ENCODE data around the gene DPEP1. TPM values are rescaled to one million over a fixed set of nuclear protein-coding genes. Genes with fewer than 3 reads are reported as not detected.
A peak's percentile ranks its signal among the peaks of the same experiment; 100 is the strongest.

DPEP1 gene
- total RNA-seq, 3 donors from 2014 or later (not counting 1 experiment from before 2014, with no cell fraction given), result not detected

DNA sequence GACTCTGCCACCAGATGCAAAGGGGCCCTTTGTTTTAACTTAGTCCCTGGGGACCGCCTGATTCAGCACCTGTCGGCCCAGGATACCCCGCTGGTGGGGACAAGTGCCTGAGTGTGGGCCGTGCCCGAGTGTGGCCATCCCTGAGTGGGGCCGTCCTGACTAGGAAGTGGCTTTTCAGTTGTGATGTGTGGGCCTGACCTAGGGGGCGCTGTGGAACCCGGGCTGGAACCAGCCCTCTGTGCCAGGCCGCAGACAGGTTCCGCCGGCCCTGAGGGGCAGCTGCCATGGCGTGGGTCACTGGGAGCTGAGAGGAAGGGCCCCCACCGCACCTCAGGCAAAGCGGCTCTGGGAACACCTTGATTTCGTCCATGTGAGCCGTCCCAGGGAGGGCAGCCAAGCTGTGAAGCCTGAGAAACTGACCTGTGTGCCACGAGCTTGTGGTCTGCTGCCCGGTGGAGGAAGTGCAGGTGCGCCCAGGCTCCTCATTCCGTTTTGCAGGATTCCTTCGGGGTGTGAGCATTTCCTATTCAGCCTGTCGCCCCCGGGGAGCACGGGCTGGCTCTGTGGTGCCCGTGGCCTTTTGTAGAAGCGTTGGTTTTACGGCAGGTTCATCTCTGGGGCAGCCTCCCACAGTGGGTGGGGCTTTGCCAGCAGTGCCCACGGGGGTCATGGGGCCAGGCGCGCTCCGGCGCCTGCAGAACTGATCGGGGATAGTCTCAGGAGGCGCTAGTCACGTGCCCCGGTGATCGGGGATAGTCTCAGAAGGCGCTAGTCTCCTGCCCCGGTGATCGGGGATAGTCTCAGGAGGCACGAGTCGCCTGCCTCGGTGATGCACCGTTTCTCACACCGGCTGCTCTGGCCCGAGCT is 47.7 kb upstream of the DPEP1 start:
- DNase-seq (peak in 1 of 2 donors; percentile 62), ATAC-seq (peak; percentile 56 to 64 (median 63))
- no peak overlapping the region for H3K4me3 ChIP-seq (ENCODE audit: low read length)
- no peaks in the 10 kb centered on the region for H3K27me3 ChIP-seq (ENCODE audit: control insufficient read depth, insufficient read depth, low read length)
- Mint-ChIP-seq H3K27ac (peak overlapping the region in 1 of 2 donors; percentile 77), H3K9me3 (no peaks in the 10 kb centered on the region), H3K4me3 (peak overlapping the region; percentile 72), H3K36me3 (peaks cover 11% of the 10 kb centered on the region), H3K4me1 (peaks cover 27 to 32% of the 10 kb centered on the region in 2 donors), H3K27me3 (ENCODE audit: low read depth in 2 of 2) (no peaks in the 10 kb centered on the region)
- TF ChIP-seq, protein P1, sequence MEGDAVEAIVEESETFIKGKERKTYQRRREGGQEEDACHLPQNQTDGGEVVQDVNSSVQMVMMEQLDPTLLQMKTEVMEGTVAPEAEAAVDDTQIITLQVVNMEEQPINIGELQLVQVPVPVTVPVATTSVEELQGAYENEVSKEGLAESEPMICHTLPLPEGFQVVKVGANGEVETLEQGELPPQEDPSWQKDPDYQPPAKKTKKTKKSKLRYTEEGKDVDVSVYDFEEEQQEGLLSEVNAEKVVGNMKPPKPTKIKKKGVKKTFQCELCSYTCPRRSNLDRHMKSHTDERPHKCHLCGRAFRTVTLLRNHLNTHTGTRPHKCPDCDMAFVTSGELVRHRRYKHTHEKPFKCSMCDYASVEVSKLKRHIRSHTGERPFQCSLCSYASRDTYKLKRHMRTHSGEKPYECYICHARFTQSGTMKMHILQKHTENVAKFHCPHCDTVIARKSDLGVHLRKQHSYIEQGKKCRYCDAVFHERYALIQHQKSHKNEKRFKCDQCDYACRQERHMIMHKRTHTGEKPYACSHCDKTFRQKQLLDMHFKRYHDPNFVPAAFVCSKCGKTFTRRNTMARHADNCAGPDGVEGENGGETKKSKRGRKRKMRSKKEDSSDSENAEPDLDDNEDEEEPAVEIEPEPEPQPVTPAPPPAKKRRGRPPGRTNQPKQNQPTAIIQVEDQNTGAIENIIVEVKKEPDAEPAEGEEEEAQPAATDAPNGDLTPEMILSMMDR (IDR thresholded peaks at IDR 0.05), result peak; percentile 20
- no peak overlapping the region for H3K27ac ChIP-seq (ENCODE audit: low read length)
- H3K36me3 ChIP-seq (ENCODE audit: control insufficient read depth, insufficient read depth, low read length), result peaks cover 37% of the 10 kb centered on the region
- WGBS (ENCODE audit: insufficient coverage), result 4% methylated on average over 46 of the region's 46 CpGs
- H3K9me3 ChIP-seq (ENCODE audit: control insufficient read depth, insufficient read depth, low read length), result no peaks in the 10 kb centered on the region
- intact Hi-C loops (cut with micrococcal nuclease), result loop anchor here (10.0 kb wide), 1 partner anchor 89 kb away; the partner anchor contains the start of genes CHMP1A and SPATA33
- H3K4me1 ChIP-seq (ENCODE audit: control insufficient read depth, insufficient read depth, low read length), result peaks cover 34% of the 10 kb centered on the region

DNA sequence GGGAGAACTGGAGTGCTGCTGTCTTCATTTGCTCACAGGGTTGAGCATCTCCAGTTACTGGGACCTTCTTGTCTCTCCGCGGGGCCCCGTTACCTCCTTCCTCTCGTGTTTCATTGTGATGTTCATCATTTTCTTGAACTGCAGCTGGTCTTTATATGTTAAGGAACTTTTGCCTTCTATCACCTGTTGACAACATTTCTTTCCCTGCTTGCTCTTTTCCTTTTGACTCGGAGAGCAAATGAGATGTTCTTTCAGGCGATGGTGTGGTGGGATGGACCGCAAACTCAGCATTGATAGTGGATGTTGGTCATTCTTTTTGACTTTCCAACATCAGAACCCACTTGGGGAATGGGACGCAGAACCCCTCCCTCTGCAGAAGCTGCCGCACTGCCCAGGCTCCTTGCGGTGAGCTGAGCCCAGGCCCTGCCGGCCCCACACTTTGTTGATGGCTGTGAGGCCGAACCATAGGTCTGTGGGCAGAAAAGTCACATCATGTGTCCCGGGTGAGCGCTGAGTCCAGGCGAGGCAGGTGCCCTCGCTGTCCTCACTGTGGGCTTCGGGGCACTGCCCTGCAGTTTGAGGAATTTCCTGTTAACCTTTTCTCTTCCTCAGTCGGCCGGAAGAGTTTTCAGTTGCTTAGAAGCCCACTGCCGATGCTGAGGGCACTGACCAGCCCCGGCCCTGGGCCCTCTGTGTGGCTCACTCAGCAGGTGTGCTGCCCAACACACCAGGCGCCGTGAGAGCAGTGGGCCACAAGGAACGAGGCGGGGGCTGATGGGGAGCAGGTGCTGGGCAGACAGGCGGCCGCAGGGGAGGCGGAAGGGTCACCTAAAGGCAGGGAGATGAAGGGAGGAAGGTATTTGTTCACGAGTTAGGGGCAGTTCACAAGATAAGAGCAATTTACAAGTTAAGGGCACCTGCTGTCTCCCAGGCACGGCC is 45.5 kb upstream of the DPEP1 start:
- Histone ChIP-seq H3K9me3 (ENCODE audit: control insufficient read depth, insufficient read depth, low read length) (no peaks in the 10 kb centered on the region), H3K4me1 (ENCODE audit: control insufficient read depth, insufficient read depth, low read length) (peaks cover 24% of the 10 kb centered on the region), H3K36me3 (ENCODE audit: control insufficient read depth, insufficient read depth, low read length) (peaks cover 20% of the 10 kb centered on the region), H3K27me3 (ENCODE audit: control insufficient read depth, insufficient read depth, low read length) (no peaks in the 10 kb centered on the region), H3K4me3 (ENCODE audit: low read length) (no peak overlapping the region), H3K27ac (ENCODE audit: low read length) (no peak overlapping the region)
- DNase-seq, result no peak
- H3K4me1 Mint-ChIP-seq, result peaks cover 10 to 30% of the 10 kb centered on the region in 2 donors
- no peak overlapping the region for H3K27ac Mint-ChIP-seq
- TF ChIP-seq, protein P1 (IDR thresholded peaks at IDR 0.05), result no peak
- peaks cover 12% of the 10 kb centered on the region in 2 donors for H3K27me3 Mint-ChIP-seq (ENCODE audit: low read depth in 2 of 2)
- H3K36me3 Mint-ChIP-seq, result peaks cover 1% of the 10 kb centered on the region
- WGBS (ENCODE audit: insufficient coverage), result 92% methylated on average over 27 of the region's 30 CpGs
- H3K9me3 Mint-ChIP-seq, result no peaks in the 10 kb centered on the region
- intact Hi-C loops (cut with micrococcal nuclease), result loop anchor here (10.0 kb wide), 1 partner anchor 87 kb away; the partner anchor contains the start of genes CHMP1A and SPATA33
- no peak for ATAC-seq
- H3K4me3 Mint-ChIP-seq, result no peak overlapping the region

DNA sequence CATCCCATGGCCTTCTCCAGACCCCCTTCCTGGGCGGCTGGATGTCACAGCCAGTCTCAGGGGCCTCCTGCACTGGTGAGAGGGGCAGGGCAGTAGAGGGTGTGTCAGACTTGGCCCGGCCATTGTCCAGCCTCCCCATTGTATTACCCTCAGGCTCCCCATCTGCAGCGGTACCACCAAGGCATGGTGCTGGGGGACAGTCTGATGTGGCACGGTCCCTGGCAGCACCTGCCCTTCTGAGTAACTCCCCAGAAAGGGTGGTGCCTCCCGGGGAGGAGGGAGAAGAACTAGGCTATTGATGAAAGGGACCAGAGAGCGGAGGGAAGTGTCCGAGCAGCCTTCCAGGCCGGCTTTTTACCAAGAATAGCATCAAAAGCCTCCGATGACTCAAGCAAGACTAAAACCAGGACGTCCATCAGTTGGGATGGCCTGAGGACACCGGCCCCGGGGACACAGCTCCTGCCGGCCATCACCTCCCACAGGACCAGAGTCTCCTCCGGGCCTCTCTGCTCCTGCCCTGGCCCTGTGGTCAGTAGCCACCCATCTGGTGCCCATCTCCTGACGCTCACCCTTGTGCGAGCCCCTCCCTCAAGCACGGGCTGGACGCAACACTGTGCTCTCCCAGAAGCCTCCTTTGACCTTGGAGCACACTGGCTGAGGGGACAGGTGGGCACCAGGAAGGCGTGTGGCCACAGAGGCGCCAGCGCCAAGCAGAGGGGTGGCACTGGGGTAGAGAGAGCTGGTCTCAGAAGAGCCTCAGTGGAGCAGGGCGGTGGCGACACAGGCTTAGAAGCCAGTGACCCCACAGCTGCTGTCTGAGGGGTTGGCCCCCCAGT is 43.7 kb upstream of the DPEP1 start:
- no peaks in the 10 kb centered on the region for H3K36me3 Mint-ChIP-seq
- H3K9me3 Mint-ChIP-seq, result no peaks in the 10 kb centered on the region
- DNase-seq (no peak), ATAC-seq (no peak)
- H3K36me3 ChIP-seq (ENCODE audit: control insufficient read depth, insufficient read depth, low read length), result peaks cover 2% of the 10 kb centered on the region
- H3K4me1 ChIP-seq (ENCODE audit: control insufficient read depth, insufficient read depth, low read length), result peaks cover 31% of the 10 kb centered on the region
- peaks cover 20 to 22% of the 10 kb centered on the region in 2 donors for H3K27me3 Mint-ChIP-seq (ENCODE audit: low read depth in 2 of 2)
- H3K4me1 Mint-ChIP-seq, result peaks cover 10 to 28% of the 10 kb centered on the region in 2 donors
- H3K27me3 ChIP-seq (ENCODE audit: control insufficient read depth, insufficient read depth, low read length), result peaks cover 8% of the 10 kb centered on the region
- no peak overlapping the region for H3K27ac Mint-ChIP-seq
- 92% methylated on average over 23 of the region's 23 CpGs for WGBS (ENCODE audit: insufficient coverage)
- no peaks in the 10 kb centered on the region for H3K9me3 ChIP-seq (ENCODE audit: control insufficient read depth, insufficient read depth, low read length)
- intact Hi-C loops (cut with micrococcal nuclease), result loop anchor here (10.0 kb wide), 1 partner anchor 85 kb away; the partner anchor contains the start of genes CHMP1A and SPATA33
- H3K4me3 ChIP-seq (ENCODE audit: low read length), result no peak overlapping the region
- TF ChIP-seq, protein P1 (IDR thresholded peaks at IDR 0.05), result no peak
- H3K4me3 Mint-ChIP-seq, result no peak overlapping the region
- H3K27ac ChIP-seq (ENCODE audit: low read length), result no peak overlapping the region
